ENCODE measurements around the gene SPEN.

GRCh38 chr1:15847100-15847892 lies at the start of gene SPEN:
- TF ChIP-seq POLR2AphosphoS5 (IDR thresholded peaks at IDR 0.05; ENCODE audit: low read depth, low read length) = peak; percentile 81
- TF ChIP-seq ZC3H13 (CRISPR knock-in tag; IDR thresholded peaks at IDR 0.05) = 0 out of 2 replicates have a peak, but pooled peaks have one; percentile 51
- no peak for TF ChIP-seq FOXK1 (CRISPR knock-in tag; IDR thresholded peaks at IDR 0.05; ENCODE audit: borderline replicate concordance, low read depth)
- no peak for TF ChIP-seq FIP1L1 (IDR thresholded peaks at IDR 0.05; ENCODE audit: borderline replicate concordance, insufficient read depth, low read depth, low read length)
- TF ChIP-seq ZNF275 (CRISPR knock-in tag; IDR thresholded peaks at IDR 0.05; ENCODE audit: borderline replicate concordance) = no peak
- no peak for TF ChIP-seq ZNF207 (IDR thresholded peaks at IDR 0.05; ENCODE audit: borderline replicate concordance)
- TF ChIP-seq ZNF362 (CRISPR knock-in tag; IDR thresholded peaks at IDR 0.05; ENCODE audit: borderline replicate concordance) = peak; percentile 46; the same call in 1 of the 2 replicates
- no peak for TF ChIP-seq EED (CRISPR knock-in tag; IDR thresholded peaks at IDR 0.05)
